Daoy (cell line): ENCODE results near the gene SLC26A11. TPM values are rescaled to one million over a fixed set of nuclear protein-coding genes. Genes with fewer than 3 reads are reported as not detected.
A peak's percentile ranks its signal among the peaks of the same experiment; 100 is the strongest.
"Not testable (repeated sequence)": the region's sequence is repeated elsewhere in the genome, so short reads cannot be mapped to it uniquely, and the experiment has no call there.

Experiments used
- DNase-seq: peaks from one replicate; pipeline ENCODE4 v3.0.0-alpha.2; 2015; ENCODE audit warnings: low read depth
- total RNA-seq: library from RNA; depleted of rRNA; stranded (reverse); fragments of >200 nt; shearing (Covaris generic); gene quantifications from 2 replicates; pipeline ENCODE4 v1.2.3, GENCODE V29; 2014

The SLC26A11 gene
- total RNA-seq, 1 experiment from 2014 or later: 0.69 TPM

- peak; percentile 19 for DNase-seq
These were observed 24.3 kb upstream of the SLC26A11 start for GRCh38 chr17:80195671-80196529.

- DNase-seq: no peak
These were observed 23.6 kb upstream of the SLC26A11 start for GRCh38 chr17:80196652-80197051.

- DNase-seq: no peak
These were observed 22.0 kb upstream of the SLC26A11 start for GRCh38 chr17:80198144-80198661.

- DNase-seq: not testable (repeated sequence)
These were observed 20.9 kb upstream of the SLC26A11 start for GRCh38 chr17:80199295-80199694.

- DNase-seq: no peak
These were observed 18.8 kb upstream of the SLC26A11 start for GRCh38 chr17:80201446-80201845.

GRCh38 chr17:80202197-80202596 lies 18.0 kb upstream of the SLC26A11 start:
- DNase-seq: no peak

- DNase-seq: no peak
These were observed 16.7 kb upstream of the SLC26A11 start for GRCh38 chr17:80203471-80203963.

GRCh38 chr17:80204626-80205468 lies 15.4 kb upstream of the SLC26A11 start:
- no peak for DNase-seq

- no peak for DNase-seq
These were observed 14.4 kb upstream of the SLC26A11 start for GRCh38 chr17:80205811-80206210.

- no peak for DNase-seq
These were observed 12.2 kb upstream of the SLC26A11 start for GRCh38 chr17:80208050-80208449.

GRCh38 chr17:80209765-80210164 lies 10.5 kb upstream of the SLC26A11 start:
- no peak for DNase-seq

GRCh38 chr17:80210348-80211108 lies 9.7 kb upstream of the SLC26A11 start:
- no peak for DNase-seq

GRCh38 chr17:80212109-80212508 lies 8.1 kb upstream of the SLC26A11 start:
- no peak for DNase-seq

GRCh38 chr17:80212511-80212910 lies 7.7 kb upstream of the SLC26A11 start:
- no peak for DNase-seq

- no peak for DNase-seq
These were observed 7.1 kb upstream of the SLC26A11 start for GRCh38 chr17:80212962-80213642.

GRCh38 chr17:80213643-80213975 lies 6.6 kb upstream of the SLC26A11 start:
- DNase-seq: no peak

- no peak for DNase-seq
These were observed 6.0 kb upstream of the SLC26A11 start for GRCh38 chr17:80214012-80214877.

GRCh38 chr17:80214878-80215210 lies 5.4 kb upstream of the SLC26A11 start:
- no peak for DNase-seq

- no peak for DNase-seq
These were observed 3.5 kb upstream of the SLC26A11 start for GRCh38 chr17:80216473-80217456.
